ENCODE data around the gene ANO2.
"Not testable (repeated sequence)": the region's sequence is repeated elsewhere in the genome, so short reads cannot be mapped to it uniquely, and the experiment has no call there.

ANO2 gene

GRCh38 chr12:5537026-5537615 is 407.9 kb downstream of the ANO2 start:
- not testable (repeated sequence) for DNase-seq (ENCODE audit: low read depth)

GRCh38 chr12:5535541-5535940 is 409.5 kb downstream of the ANO2 start:
- DNase-seq (ENCODE audit: low read depth) = no peak

DNA sequence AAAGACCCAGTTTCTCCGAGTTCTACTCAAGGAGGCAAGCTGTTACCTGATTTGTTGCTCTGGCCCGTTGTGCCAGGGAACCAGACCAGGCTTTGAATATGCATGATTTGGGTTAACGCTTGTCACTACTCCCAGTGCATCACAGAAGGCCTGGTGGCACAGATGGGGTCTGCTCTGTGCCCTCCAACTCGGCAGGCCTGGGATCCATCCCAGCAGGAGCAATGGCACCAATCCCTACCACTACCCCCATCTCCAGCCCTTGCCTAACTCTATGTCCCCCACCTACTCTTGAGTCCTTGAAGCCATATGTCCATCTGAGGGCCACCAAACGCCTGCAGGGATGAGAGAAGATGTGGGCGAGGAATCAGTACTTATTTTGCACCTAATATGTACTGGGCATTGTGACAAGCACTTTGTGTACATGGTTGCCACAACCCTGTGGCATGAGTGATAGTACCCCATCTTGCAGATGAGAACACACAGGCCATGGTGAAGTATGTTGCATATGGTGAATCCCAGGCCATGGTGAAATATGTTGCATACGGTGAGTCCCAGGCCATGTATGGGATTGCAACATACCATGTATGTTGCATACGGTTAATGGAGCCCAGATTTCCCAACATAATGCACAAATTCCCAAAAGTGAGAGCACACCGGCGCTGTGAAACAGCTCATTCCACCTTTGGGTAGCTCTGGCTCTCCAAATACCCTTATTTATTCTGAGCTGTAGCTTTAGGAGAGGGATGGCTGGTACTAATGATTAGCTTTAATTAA is 410.4 kb downstream of the ANO2 start:
- DNase-seq (ENCODE audit: low read depth) = no peak

GRCh38 chr12:5533368-5533767 is 411.7 kb downstream of the ANO2 start:
- no peak for DNase-seq (ENCODE audit: low read depth)

- DNase-seq (ENCODE audit: low read depth) = no peak
These were observed 419.2 kb downstream of the ANO2 start for GRCh38 chr12:5525783-5526367.

GRCh38 chr12:5524769-5525436 is 420.2 kb downstream of the ANO2 start:
- DNase-seq (ENCODE audit: low read depth) = no peak

GRCh38 chr12:5524116-5524768 is 420.8 kb downstream of the ANO2 start:
- DNase-seq (ENCODE audit: low read depth) = no peak

- no peak for DNase-seq (ENCODE audit: low read depth)
These were observed 421.5 kb downstream of the ANO2 start for GRCh38 chr12:5523396-5524115.

DNA sequence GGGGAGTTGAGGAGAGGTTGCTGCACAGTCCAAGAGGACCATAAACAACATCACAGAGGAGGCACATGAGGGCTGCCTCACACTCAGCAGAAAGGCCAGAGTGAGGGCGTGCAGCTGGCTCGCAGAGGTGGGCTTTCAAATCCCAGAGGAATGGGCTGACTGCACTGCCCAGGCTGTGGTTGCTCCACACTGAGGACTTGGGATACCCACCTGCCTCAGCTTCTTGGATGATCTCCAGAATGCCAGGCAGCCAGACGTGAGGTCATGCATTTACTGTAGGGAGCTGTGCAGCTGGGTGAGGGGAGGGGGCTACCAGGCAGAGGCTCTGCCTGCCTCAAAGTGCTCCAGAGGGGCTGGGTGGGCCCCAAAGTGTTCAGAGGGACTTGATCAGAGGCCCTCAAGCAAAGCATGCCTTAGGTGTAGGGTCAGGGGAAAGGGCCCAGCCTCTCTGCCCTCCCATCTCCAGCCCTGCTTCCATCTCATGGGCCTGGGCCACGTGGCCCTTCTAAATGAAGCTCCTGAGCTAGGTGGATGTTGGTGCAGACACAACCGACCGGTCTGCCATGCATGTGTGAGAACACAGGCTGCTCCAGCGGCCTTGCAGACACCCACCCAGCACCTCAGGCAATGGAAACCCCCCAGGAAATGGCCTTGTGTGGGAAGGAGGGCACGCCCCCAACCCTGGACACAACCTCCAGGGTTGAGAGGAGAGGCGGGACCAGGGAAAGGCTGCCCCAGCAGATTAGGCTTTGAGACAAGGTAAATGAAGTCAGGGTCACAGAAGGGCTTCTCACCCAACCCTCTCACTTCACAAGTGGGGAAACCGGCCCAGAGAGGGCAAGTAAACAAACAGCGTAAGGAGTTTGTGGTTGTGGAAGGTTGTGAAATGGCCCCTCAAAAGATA is 422.4 kb downstream of the ANO2 start:
- DNase-seq (ENCODE audit: low read depth) = no peak

- no peak for DNase-seq (ENCODE audit: low read depth)
These were observed 423.4 kb downstream of the ANO2 start for GRCh38 chr12:5521456-5522325.

GRCh38 chr12:5520831-5521230 is 424.2 kb downstream of the ANO2 start:
- no peak for DNase-seq (ENCODE audit: low read depth)

- DNase-seq (ENCODE audit: low read depth) = no peak
These were observed 425.0 kb downstream of the ANO2 start for GRCh38 chr12:5520037-5520436.

- no peak for DNase-seq (ENCODE audit: low read depth)
These were observed 426.3 kb downstream of the ANO2 start for GRCh38 chr12:5518584-5519365.

- DNase-seq (ENCODE audit: low read depth) = no peak
These were observed 428.5 kb downstream of the ANO2 start for GRCh38 chr12:5516371-5517241.

DNA sequence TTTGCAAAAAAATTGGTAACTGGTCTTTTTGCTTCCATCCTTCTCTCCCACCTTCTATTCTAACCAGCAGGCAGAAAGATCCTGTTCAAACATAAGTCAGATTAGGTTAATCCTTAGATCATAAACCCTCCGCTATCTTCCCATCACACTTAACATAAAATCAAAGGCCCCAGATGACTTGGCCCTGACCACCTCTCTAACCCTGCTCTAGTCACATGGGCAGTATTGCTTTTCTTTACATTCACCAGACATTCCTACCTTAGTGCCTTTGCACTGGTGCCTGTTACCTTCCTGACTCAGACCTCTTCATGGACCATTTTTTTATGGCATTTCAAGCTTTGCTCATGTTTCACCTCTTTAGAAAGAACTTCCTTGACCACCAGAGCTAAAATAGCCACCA is 429.6 kb downstream of the ANO2 start:
- no peak for DNase-seq (ENCODE audit: low read depth)

DNA sequence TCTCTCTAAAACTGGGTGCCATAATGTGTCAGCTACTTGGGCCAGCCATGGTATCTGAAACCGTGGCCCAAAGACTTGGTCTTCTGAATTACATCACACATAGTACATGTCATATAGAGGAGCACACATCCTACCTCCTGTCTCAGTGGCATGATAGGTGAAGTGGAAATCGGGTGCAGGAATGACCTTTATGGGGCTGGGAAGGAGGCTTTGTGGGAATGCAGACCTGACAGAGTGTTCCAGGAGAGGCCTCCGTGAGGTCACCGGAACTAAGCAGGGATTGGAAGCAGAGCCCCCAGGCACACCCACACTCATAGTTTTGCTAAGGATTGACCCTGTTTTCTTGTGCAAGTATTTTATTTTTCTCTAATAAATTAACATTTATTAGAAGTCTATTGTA is 430.5 kb downstream of the ANO2 start:
- DNase-seq (ENCODE audit: low read depth) = no peak

DNA sequence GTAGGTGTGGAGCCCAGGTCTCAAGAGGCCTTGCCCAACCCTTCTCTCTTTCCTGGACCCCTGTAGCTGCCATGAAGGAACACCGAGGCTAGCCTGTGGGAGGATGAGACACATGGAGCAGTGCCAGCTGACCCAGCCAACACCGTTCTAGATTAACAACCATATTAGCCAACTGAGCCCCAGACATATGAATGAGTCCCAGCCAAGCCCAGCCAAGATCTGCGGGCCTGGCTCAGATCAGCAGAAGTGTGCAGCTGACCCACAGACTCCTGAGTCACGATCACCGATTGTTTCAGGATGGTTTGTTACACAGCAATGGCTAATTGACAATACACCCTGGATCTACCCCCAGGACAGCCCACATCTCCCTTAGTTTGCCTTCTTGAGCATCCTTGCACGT is 431.0 kb downstream of the ANO2 start:
- DNase-seq (ENCODE audit: low read depth) = no peak

- no peak for DNase-seq (ENCODE audit: low read depth)
These were observed 431.7 kb downstream of the ANO2 start for GRCh38 chr12:5513406-5513805.
